Choroid plexus epithelial cell (primary cell): ENCODE data around the gene SH2D6.

Source experiments
- DNase-seq: peaks from one replicate; pipeline ENCODE4 v3.0.0-alpha.2; 2010; ENCODE audit warnings: low read depth
- H3K4me3 ChIP-seq: 2 replicates; pipeline ENCODE4 v1.5.1; 2011; ENCODE audit warnings: low read depth, mild to moderate bottlenecking, control low read depth, low read length, moderate library complexity
- CTCF ChIP-seq: conservative IDR thresholded peaks from 2 replicates; pipeline ENCODE4 v1.5.1; 2011; ENCODE audit warnings: low read depth, mild to moderate bottlenecking, control low read depth, inconsistent platforms, low read length, moderate library complexity

The SH2D6 gene

GRCh38 chr2:85441864-85442263, 23.4 kb downstream of the SH2D6 start:
- no peak for TF ChIP-seq CTCF
- DNase-seq: no peak
- no peak overlapping the region for H3K4me3 ChIP-seq

GRCh38 chr2:85444629-85445172, 26.2 kb downstream of the SH2D6 start:
- no peak overlapping the region for H3K4me3 ChIP-seq
- peak; percentile 59 for DNase-seq
- TF ChIP-seq CTCF: no peak

GRCh38 chr2:85445316-85446295, 27.1 kb downstream of the SH2D6 start:
- TF ChIP-seq CTCF: no peak
- H3K4me3 ChIP-seq: no peak overlapping the region
- DNase-seq: peak; percentile 60

- DNase-seq: no peak
- TF ChIP-seq CTCF: no peak
- no peak overlapping the region for H3K4me3 ChIP-seq
Observed at GRCh38 chr2:85446296-85447221, 28.0 kb downstream of the SH2D6 start.

- no peak for TF ChIP-seq CTCF
- DNase-seq: no peak
- H3K4me3 ChIP-seq: no peak overlapping the region
Observed at GRCh38 chr2:85447222-85447585, 28.7 kb downstream of the SH2D6 start.

GRCh38 chr2:85448461-85449213, 30.1 kb downstream of the SH2D6 start:
- H3K4me3 ChIP-seq: no peak overlapping the region
- no peak for DNase-seq
- no peak for TF ChIP-seq CTCF
